PC-9 (cell line): ENCODE results near the gene NMRK2. TPM values are rescaled to one million over a fixed set of nuclear protein-coding genes. Genes with fewer than 3 reads are reported as not detected.
"Not testable (repeated sequence)": the region's sequence is repeated elsewhere in the genome, so short reads cannot be mapped to it uniquely, and the experiment has no call there.

Source experiments
- BruUV-seq: library from RNA; stranded (reverse); fragments of 400-500 nt; replicated peaks from 2 replicates; lab custom pipeline; 2021; lab: Mats Ljungman, UMichigan
- CTCF ChIA-PET: fragments of 300-600 bp; sonication (Branson Sonifier 250); formaldehyde crosslinking; loops from one replicate; lab custom pipeline; 2022; ENCODE audit warnings: antibody characterized with exemption; lab: Charles Lee
- POLR2A ChIA-PET: fragments of 300-600 bp; sonication (Branson Sonifier 250); formaldehyde crosslinking; loops from one replicate; lab custom pipeline; 2022; ENCODE audit warnings: antibody characterized with exemption; ENCODE audit not compliant: unreplicated experiment; lab: Charles Lee
- DNase-seq, 2 experiments: peaks; one replicate each; pipeline versions ENCODE4 v3.0.0 to v3.0.0-alpha.2; 2015 to 2022; ENCODE audit warnings: mixed read lengths in 1 of 2
- H2AFZ ChIP-seq: fragments of 200-600 bp; sonication (generic); 2 replicates; pipeline ENCODE4 v1.8.1; 2017; ENCODE audit warnings: antibody characterized with exemption
- H3F3A ChIP-seq: fragments of 200-600 bp; sonication (generic); 2 replicates; pipeline ENCODE4 v1.8.1; 2017; ENCODE audit warnings: antibody characterized with exemption, mild to moderate bottlenecking, low read depth; ENCODE audit not compliant: insufficient read depth
- H3K27ac ChIP-seq: fragments of 200-600 bp; sonication (generic); 2 replicates; pipeline ENCODE4 v1.6.1; 2016; ENCODE audit warnings: mixed run types
- H3K27me3 ChIP-seq: fragments of 200-600 bp; sonication (generic); 2 replicates; pipeline ENCODE4 v1.6.1; 2016; ENCODE audit warnings: low read depth, mixed run types; ENCODE audit not compliant: insufficient read depth
- H3K36me3 ChIP-seq: fragments of 200-600 bp; sonication (generic); 2 replicates; pipeline ENCODE4 v1.6.1; 2016; ENCODE audit warnings: low read depth, mixed run types
- H3K4me1 ChIP-seq: fragments of 200-600 bp; sonication (generic); replicated peaks from 2 replicates; pipeline ENCODE4 v1.6.1; 2016; ENCODE audit warnings: mixed run types; ENCODE audit not compliant: insufficient read depth
- H3K4me2 ChIP-seq: fragments of 200-600 bp; sonication (generic); 2 replicates; pipeline ENCODE4 v1.6.1; 2017; ENCODE audit warnings: mixed run types
- H3K4me3 ChIP-seq: fragments of 200-600 bp; sonication (generic); 2 replicates; pipeline ENCODE4 v1.6.1; 2016; ENCODE audit warnings: mixed run types
- H3K79me2 ChIP-seq: fragments of 200-600 bp; sonication (generic); 2 replicates; pipeline ENCODE4 v1.6.1; 2017; ENCODE audit warnings: low read depth, mixed run types
- H3K9me2 ChIP-seq: fragments of 200-600 bp; sonication (generic); 2 replicates; pipeline ENCODE4 v1.8.1; 2017; ENCODE audit warnings: mild to moderate bottlenecking; ENCODE audit not compliant: insufficient read depth
- H3K9me3 ChIP-seq: fragments of 200-600 bp; sonication (generic); 2 replicates; pipeline ENCODE4 v1.8.1; 2016; ENCODE audit warnings: low read depth; ENCODE audit not compliant: insufficient read depth
- H4K20me1 ChIP-seq: fragments of 200-600 bp; sonication (generic); 2 replicates; pipeline ENCODE4 v1.8.1; 2017; ENCODE audit not compliant: insufficient read depth
- CTCF ChIP-seq: fragments of 200-600 bp; sonication (generic); conservative IDR thresholded peaks from 2 replicates; pipeline ENCODE4 v1.6.1; 2017; ENCODE audit warnings: mixed run types, antibody characterized with exemption, mild to moderate bottlenecking, moderate library complexity
- EZH2 ChIP-seq: fragments of 200-600 bp; sonication (generic); IDR thresholded peaks from 2 replicates; pipeline ENCODE4 v1.8.0; 2017; ENCODE audit warnings: antibody characterized with exemption, low read depth
- intact Hi-C: fragments of 100-400 bp; cut with micrococcal nuclease; formaldehyde crosslinking; loops from one replicate; pipeline ENCODE4 v1.10.0; 2022; ENCODE audit not compliant: unreplicated experiment
- total RNA-seq: library from RNA; stranded (reverse); gene quantifications from 2 replicates; pipeline ENCODE4 v1.2.3, GENCODE V29; 2021

The NMRK2 gene
- total RNA-seq, 1 experiment from 2014 or later: not detected

GRCh38 chr19:3944018-3944721 lies 11.3 kb downstream of the NMRK2 start:
- no peaks in the 10 kb centered on the region for H3F3A ChIP-seq
- intact Hi-C loops: no loop called here
- H3K9me2 ChIP-seq: no peaks in the 10 kb centered on the region
- no peaks in the 10 kb centered on the region for H3K79me2 ChIP-seq
- H3K9me3 ChIP-seq: no peaks in the 10 kb centered on the region
- no peaks in the 10 kb centered on the region for H3K27me3 ChIP-seq
- no TSS peak for BruUV-seq
- no peak overlapping the region for H3K4me2 ChIP-seq
- no peaks in the 10 kb centered on the region for H3K4me1 ChIP-seq
- no peak overlapping the region for H3K27ac ChIP-seq
- ChIA-PET CTCF (no interaction called here), POLR2A (no interaction called here)
- no peaks in the 10 kb centered on the region for H4K20me1 ChIP-seq
- no peak for TF ChIP-seq EZH2
- TF ChIP-seq CTCF: no peak
- DNase-seq: no peak
- H3K4me3 ChIP-seq: no peak overlapping the region
- no peaks in the 10 kb centered on the region for H3K36me3 ChIP-seq
- H2AFZ ChIP-seq: no peak overlapping the region

GRCh38 chr19:3945838-3946237 lies 13.0 kb downstream of the NMRK2 start:
- Histone ChIP-seq H3K9me2 (no peaks in the 10 kb centered on the region), H3K79me2 (no peaks in the 10 kb centered on the region), H3K4me2 (no peak overlapping the region), H4K20me1 (no peaks in the 10 kb centered on the region), H3K27me3 (no peaks in the 10 kb centered on the region), H3K9me3 (no peaks in the 10 kb centered on the region), H2AFZ (no peak overlapping the region), H3K27ac (no peak overlapping the region), H3K4me1 (no peaks in the 10 kb centered on the region), H3K4me3 (no peak overlapping the region), H3K36me3 (no peaks in the 10 kb centered on the region), H3F3A (no peaks in the 10 kb centered on the region)
- no TSS peak for BruUV-seq
- CTCF ChIA-PET: interaction anchor here (0.5 kb wide), 1 partner anchor 48 kb away, joined by 3 read pairs; no protein-coding TSS in a partner anchor
- intact Hi-C loops: no loop called here
- TF ChIP-seq EZH2 (no peak), CTCF (no peak)
- DNase-seq: no peak
- POLR2A ChIA-PET: no interaction called here

DNA sequence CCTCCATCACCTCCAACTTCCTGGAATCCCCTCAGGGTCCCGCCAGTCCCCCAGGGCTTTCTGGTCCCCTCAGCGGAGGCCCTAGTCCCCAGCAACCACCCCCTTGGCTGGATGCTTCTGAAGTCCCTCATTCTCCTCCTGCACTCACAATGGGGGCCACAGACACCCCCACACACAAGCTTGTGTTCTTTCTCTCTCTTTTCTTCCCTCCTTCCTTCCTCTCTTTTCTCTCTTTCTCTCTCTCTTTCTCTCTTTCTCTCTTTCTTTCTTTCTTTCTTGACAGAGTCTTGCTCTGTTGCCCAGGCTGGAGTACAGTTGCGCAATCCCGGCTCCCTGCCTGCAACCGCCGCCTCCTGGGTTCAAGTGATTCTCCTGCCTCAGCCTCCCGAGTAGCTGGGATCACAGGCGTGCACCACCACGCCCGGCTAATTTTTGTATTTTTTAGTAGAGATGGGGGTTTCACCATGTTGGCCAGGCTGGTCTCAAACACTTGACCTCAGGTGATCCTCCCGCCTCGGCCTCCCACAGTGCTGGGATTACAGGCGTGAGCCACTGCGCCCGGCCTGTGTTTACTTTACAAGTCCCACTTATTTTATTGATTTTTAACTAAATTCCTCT lies 14.6 kb downstream of the NMRK2 start:
- POLR2A ChIA-PET, intact Hi-C loops, BruUV-seq: not testable (repeated sequence)

More for the DNA sequence above, 14.6 kb downstream of the NMRK2 start:
- H3F3A ChIP-seq, H3K36me3 ChIP-seq, H3K79me2 ChIP-seq, H3K27ac ChIP-seq, H3K4me3 ChIP-seq, H3K4me1 ChIP-seq, H3K9me2 ChIP-seq, CTCF ChIA-PET, H3K4me2 ChIP-seq, H3K9me3 ChIP-seq, H3K27me3 ChIP-seq, DNase-seq, H4K20me1 ChIP-seq, H2AFZ ChIP-seq: not testable (repeated sequence)
